Heart left ventricle (tissue), 16 donors: ENCODE measurements around the gene DEXI. TPM values are rescaled to one million over a fixed set of nuclear protein-coding genes. Genes with fewer than 3 reads are reported as not detected.

Experiments used
- ATAC-seq, 4 donors: fragments of 200-7000 bp; cut with Tn5 transposase; one replicate each; pipeline ENCODE4 v1.9.1; 2020 to 2022; ENCODE audit warnings: moderate library complexity in 4 of 4, mild to moderate bottlenecking in 3 of 4, moderate number of reproducible peaks in 1 of 4
- DNase-seq, 5 donors: peaks; one replicate each; pipeline ENCODE4 v3.0.0-alpha.2; 2020
- H3K27ac ChIP-seq, 12 donors: fragments of 200-600 bp; sonication (generic) in 4 of 12; one replicate each; pipeline versions ENCODE4 v1.5.0 to v1.8.0; 2016 to 2022; ENCODE audit warnings: mild to moderate bottlenecking in 2 of 12
- H3K27me3 ChIP-seq, 9 donors: fragments of 200-600 bp; sonication (generic) in 2 of 9; one replicate each; pipeline versions ENCODE4 v1.5.1 to v1.8.0; 2016 to 2022; ENCODE audit warnings: mild to moderate bottlenecking in 3 of 9
- H3K36me3 ChIP-seq, 9 donors: fragments of 200-600 bp; sonication (generic) in 2 of 9; one replicate each; pipeline versions ENCODE4 v1.5.0 to v1.8.0; 2018 to 2022; ENCODE audit warnings: mild to moderate bottlenecking in 2 of 9
- H3K4me1 ChIP-seq, 12 donors: fragments of 200-600 bp; sonication (generic) in 4 of 12; one replicate each; pipeline versions ENCODE4 v1.5.0 to v1.8.0; 2016 to 2022; ENCODE audit warnings: mild to moderate bottlenecking in 3 of 12
- H3K4me3 ChIP-seq, 12 donors: fragments of 200-600 bp; sonication (generic) in 4 of 12; one replicate each; pipeline versions ENCODE4 v1.5.0 to v1.8.0; 2017 to 2022; ENCODE audit warnings: mild to moderate bottlenecking in 9 of 12, moderate library complexity in 4 of 12
- H3K9me3 ChIP-seq, 12 donors: fragments of 200-600 bp; sonication (generic) in 4 of 12; one replicate each; pipeline versions ENCODE4 v1.5.0 to v1.8.0; 2016 to 2022; ENCODE audit warnings: mild to moderate bottlenecking in 1 of 12
- POLR2A ChIP-seq, 2 donors: fragments of 450-650 bp; IDR thresholded peaks; one replicate each; pipeline ENCODE4 v1.6.1; 2017; ENCODE audit warnings: antibody characterized with exemption in 2 of 2, mild to moderate bottlenecking in 2 of 2, moderate library complexity in 2 of 2
- WGBS, 4 donors: extraction: QIAGEN DNeasy Blood & Tissue Kit in 2 of 4; methylation state at CpG; one replicate each; pipeline versions ENCODE4 v1.1.5 to v1.1.7; 2013 to 2018; 5-methylcytosine and 5-hydroxymethylcytosine counted together
- intact Hi-C, 10 donors: fragments of 100-400 bp; cut with DNase I; formaldehyde crosslinking; loops; one replicate each; pipeline versions ENCODE4 v1.11.1 to v1.14.2; 2022
- polyA plus RNA-seq, 2 donors: library from polyadenylated mRNA; stranded (reverse); fragments of 200-250 nt; gene quantifications; one replicate each; pipeline ENCODE4 v1.2.3, GENCODE V29; 2013
- total RNA-seq, 9 donors: library from RNA; depleted of rRNA in 2 of 9; stranded (reverse); fragments of >200 nt in 2 of 9; fragmentation: NEBNext Ultra II Directional in 3 of 9; extraction: Animal tissue kit (Norgen Biotek cat#: 25700) in 3 of 9; gene quantifications; one replicate each; pipeline versions ENCODE4 v1.1.0 to v1.2.4, GENCODE V29; 2016 to 2023
- TF ChIP-seq, protein P1 (sequence below), 12 donors: fragments of 200-600 bp; sonication (generic) in 4 of 12; IDR thresholded peaks; one replicate each; pipeline versions ENCODE4 v1.5.0 to v1.8.0; 2018 to 2022; ENCODE audit warnings: antibody characterized with exemption in 12 of 12, mild to moderate bottlenecking in 5 of 12
- donor health status: ischemic (EF 13 %, LVEDD 7.1; RV severe dilation, severe dysfunction).
- donor health status: healthy with polysubstance abuse.
- donor health status: DM: no; HTN: yes; CAD: no.
- donor health status: DM: no; HTN: no; CAD: no.
- donor health status: ischemic (EF 25% LVEDD 6.9; RV normal size, moderate dysfunction).
- donor health status: ischemic (EF 25% LVEDD 5.7; RV mildly dilated, moderate dysfunction).
- donor health status: healthy.
- donor health status: DM: yes; HTN: yes; CAD: no.
- donor health status: ischemic (EF 35%, LVEDD 5.7; RV mildly dilated, moderate dysfunction).
- donor health status: nonischemic (EF 11% LVEDD 7.7; RV severe dilation, severe dysfunction).
- donor health status: DM: yes; HTN: yes; CAD: no.
- donor health status: PGD.
- donor health status: ischemic (EF 29% LVEDD 5.4; RV normal size, mild dysfunction).
- donor health status: nonischemic (EF 23%, LVEDD 6.1; RV moderate dilation, normal function).

DEXI gene
- total and polyA plus RNA-seq, 11 donors, result 57.2 to 141 (median 90.8) TPM

- intact Hi-C loops, result loop anchor here in 5 of 10 donors (2.0 to 10.0 kb wide), 4 partner anchors 293 to 751 kb away; partner anchors contain the start of gene SOCS1 (in 1 of the 5)
- H3K9me3 ChIP-seq, result no peaks in the 10 kb centered on the region
- peak; percentile 78 to 89 (median 84) for ATAC-seq
- WGBS, 4 donors, result 37 to 41% (median 40%) methylated on average over 20 of the region's 20 CpGs
- peaks cover 4 to 40% (median 25%) of the 10 kb centered on the region in 9 donors for H3K36me3 ChIP-seq
- H3K4me3 ChIP-seq, result no peak overlapping the region
- no peaks in the 10 kb centered on the region for H3K27me3 ChIP-seq
- peak overlapping the region in 2 of 12 donors; percentile 8 to 43 for H3K27ac ChIP-seq
- DNase-seq, result peak; percentile 79 to 90 (median 84)
- TF ChIP-seq, protein P1, sequence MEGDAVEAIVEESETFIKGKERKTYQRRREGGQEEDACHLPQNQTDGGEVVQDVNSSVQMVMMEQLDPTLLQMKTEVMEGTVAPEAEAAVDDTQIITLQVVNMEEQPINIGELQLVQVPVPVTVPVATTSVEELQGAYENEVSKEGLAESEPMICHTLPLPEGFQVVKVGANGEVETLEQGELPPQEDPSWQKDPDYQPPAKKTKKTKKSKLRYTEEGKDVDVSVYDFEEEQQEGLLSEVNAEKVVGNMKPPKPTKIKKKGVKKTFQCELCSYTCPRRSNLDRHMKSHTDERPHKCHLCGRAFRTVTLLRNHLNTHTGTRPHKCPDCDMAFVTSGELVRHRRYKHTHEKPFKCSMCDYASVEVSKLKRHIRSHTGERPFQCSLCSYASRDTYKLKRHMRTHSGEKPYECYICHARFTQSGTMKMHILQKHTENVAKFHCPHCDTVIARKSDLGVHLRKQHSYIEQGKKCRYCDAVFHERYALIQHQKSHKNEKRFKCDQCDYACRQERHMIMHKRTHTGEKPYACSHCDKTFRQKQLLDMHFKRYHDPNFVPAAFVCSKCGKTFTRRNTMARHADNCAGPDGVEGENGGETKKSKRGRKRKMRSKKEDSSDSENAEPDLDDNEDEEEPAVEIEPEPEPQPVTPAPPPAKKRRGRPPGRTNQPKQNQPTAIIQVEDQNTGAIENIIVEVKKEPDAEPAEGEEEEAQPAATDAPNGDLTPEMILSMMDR (IDR thresholded peaks at IDR 0.05), result peak; percentile 90 to 98 (median 94)
- TF ChIP-seq POLR2A (IDR thresholded peaks at IDR 0.05), result no peak
- H3K4me1 ChIP-seq, result peaks cover 0 to 33% (median 20%) of the 10 kb centered on the region in 12 donors
Observed at GRCh38 chr16:10964039-10964890, 22.0 kb upstream of the DEXI start.

DNA sequence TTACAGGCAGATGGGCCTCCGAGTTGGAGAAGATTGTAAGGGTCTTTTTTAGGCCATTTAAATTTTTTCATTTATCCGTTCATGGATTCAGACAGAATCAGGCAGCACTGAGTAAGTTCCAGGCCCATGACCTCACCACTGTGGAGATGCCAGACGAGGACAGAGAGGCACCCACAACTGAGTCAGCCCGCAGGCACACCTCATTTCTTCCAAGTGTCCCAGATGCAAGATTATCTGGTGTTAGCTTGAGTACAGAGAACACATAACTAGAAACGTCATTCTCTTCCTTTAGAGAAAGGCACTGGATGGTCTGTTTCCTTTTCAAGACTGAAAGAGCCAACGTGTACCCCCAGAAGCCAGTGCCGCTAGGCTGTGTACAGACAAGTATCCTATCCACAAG is 19.0 kb upstream of the DEXI start:
- H3K27ac ChIP-seq, result peak overlapping the region in 9 of 12 donors; percentile 20 to 77 (median 59)
- DNase-seq, result peak in 2 of 5 donors; percentile 46 to 84
- ATAC-seq, result peak; percentile 56 to 87 (median 70)
- peaks cover 4 to 51% (median 27%) of the 10 kb centered on the region in 9 donors for H3K36me3 ChIP-seq
- intact Hi-C loops, result loop anchor here in 4 of 10 donors (5.0 to 10.0 kb wide), 2 partner anchors 396 to 754 kb away; no protein-coding TSS in a partner anchor
- H3K9me3 ChIP-seq, result no peaks in the 10 kb centered on the region
- no peak for TF ChIP-seq POLR2A (IDR thresholded peaks at IDR 0.05)
- TF ChIP-seq, protein P1 (IDR thresholded peaks at IDR 0.05), result no peak
- WGBS, 4 donors, result 54 to 69% (median 59%) methylated on average over 7 of the region's 7 CpGs
- no peaks in the 10 kb centered on the region for H3K27me3 ChIP-seq
- H3K4me3 ChIP-seq, result no peak overlapping the region
- peaks cover 0 to 24% (median 17%) of the 10 kb centered on the region in 12 donors for H3K4me1 ChIP-seq

- no peak overlapping the region for H3K27ac ChIP-seq
- no peaks in the 10 kb centered on the region for H3K27me3 ChIP-seq
- DNase-seq (no peak), ATAC-seq (no peak)
- WGBS, 4 donors, result 84 to 93% (median 91%) methylated on average over 5 of the region's 5 CpGs
- H3K4me3 ChIP-seq, result no peak overlapping the region
- H3K9me3 ChIP-seq, result no peaks in the 10 kb centered on the region
- H3K36me3 ChIP-seq, result peaks cover 4 to 40% (median 27%) of the 10 kb centered on the region in 9 donors
- intact Hi-C loops, result no loop called here
- H3K4me1 ChIP-seq, result peaks cover 0 to 29% (median 14%) of the 10 kb centered on the region in 12 donors
- no peak for TF ChIP-seq POLR2A (IDR thresholded peaks at IDR 0.05)
- TF ChIP-seq, protein P1 (IDR thresholded peaks at IDR 0.05), result no peak
Observed at GRCh38 chr16:10959161-10959560, 16.9 kb upstream of the DEXI start.

GRCh38 chr16:10957771-10958482 is 15.7 kb upstream of the DEXI start:
- peaks cover 0 to 30% (median 15%) of the 10 kb centered on the region in 12 donors for H3K4me1 ChIP-seq
- no peak overlapping the region for H3K27ac ChIP-seq
- intact Hi-C loops, result no loop called here
- no peaks in the 10 kb centered on the region for H3K9me3 ChIP-seq
- TF ChIP-seq, protein P1 (IDR thresholded peaks at IDR 0.05), result no peak
- TF ChIP-seq POLR2A (IDR thresholded peaks at IDR 0.05), result no peak
- H3K4me3 ChIP-seq, result no peak overlapping the region
- no peaks in the 10 kb centered on the region for H3K27me3 ChIP-seq
- H3K36me3 ChIP-seq, result peaks cover 0 to 30% (median 18%) of the 10 kb centered on the region in 9 donors
- ATAC-seq (no peak), DNase-seq (no peak)
- 86 to 92% (median 88%) methylated on average over 6 of the region's 6 CpGs for WGBS, 4 donors
